Fibroblast of lung (primary cell): Measurements from ENCODE around the gene LRRC10.

Experiments used
- CTCF ChIP-seq, 2 donors: IDR thresholded peaks in 1 of 2; conservative IDR thresholded peaks in 1 of 2; 1 replicate in 1 of 2; 2 replicates in 1 of 2; pipeline ENCODE4 v1.5.1; 2011 to 2012; ENCODE audit warnings: low read length in 2 of 2, control low read depth in 1 of 2, inconsistent platforms in 1 of 2, low read depth in 1 of 2, mild to moderate bottlenecking in 1 of 2
- EZH2 ChIP-seq: IDR thresholded peaks from 2 replicates; pipeline ENCODE4 v1.5.1; 2012; ENCODE audit warnings: low read length, control low read depth, mild to moderate bottlenecking; ENCODE audit errors: missing control alignments

GRCh38 chr12:69598174-69598753, 12.4 kb downstream of the LRRC10 start:
- TF ChIP-seq CTCF (conservative IDR thresholded peaks at IDR 0.05 in 1 of 2, IDR thresholded peaks at IDR 0.05 in 1 of 2; ENCODE audit: low read depth in 1 of 2, low read length in 2 of 2) (no peak), EZH2 (no peak)
